Subcutaneous abdominal adipose tissue (tissue), 5 donors: ENCODE results near the gene HOXA10.

ENCODE experiments used
- H3K27ac ChIP-seq: one replicate; pipeline ENCODE4 v1.7.0; 2013; ENCODE audit warnings: low read depth, mild to moderate bottlenecking, inconsistent platforms, low read length, moderate library complexity
- H3K27me3 ChIP-seq, 5 donors: one replicate each; pipeline ENCODE4 v1.7.0; 2013; ENCODE audit warnings: low read length in 5 of 5, inconsistent platforms in 1 of 5; ENCODE audit not compliant: control insufficient read depth in 5 of 5, insufficient read depth in 4 of 5
- H3K36me3 ChIP-seq, 5 donors: one replicate each; pipeline ENCODE4 v1.7.0; 2013; ENCODE audit warnings: low read length in 5 of 5; ENCODE audit not compliant: control insufficient read depth in 5 of 5, insufficient read depth in 5 of 5
- H3K4me1 ChIP-seq, 5 donors: one replicate each; pipeline ENCODE4 v1.7.0; 2013; ENCODE audit warnings: low read length in 5 of 5, mild to moderate bottlenecking in 3 of 5, moderate library complexity in 1 of 5; ENCODE audit not compliant: control insufficient read depth in 5 of 5, insufficient read depth in 5 of 5
- H3K4me3 ChIP-seq, 5 donors: one replicate each; pipeline ENCODE4 v1.7.0; 2013; ENCODE audit warnings: low read length in 5 of 5, low read depth in 1 of 5
- H3K9ac ChIP-seq, 5 donors: one replicate each; pipeline ENCODE4 v1.7.0; 2013; ENCODE audit warnings: low read length in 5 of 5, mild to moderate bottlenecking in 4 of 5, moderate library complexity in 3 of 5
- H3K9me3 ChIP-seq, 5 donors: one replicate each; pipeline ENCODE4 v1.7.0; 2013; ENCODE audit warnings: low read length in 5 of 5; ENCODE audit not compliant: control insufficient read depth in 5 of 5
- donor health status: healthy.
- donor health status: healthy.
- donor health status: healthy.
- donor health status: healthy.
- donor health status: healthy.

Gene HOXA10

GRCh38 chr7:27185854-27186667, 11.9 kb upstream of the HOXA10 start:
- H3K4me1 ChIP-seq: peaks cover 0 to 66% (median 56%) of the 10 kb centered on the region in 5 donors
- H3K27ac ChIP-seq: no peak overlapping the region
- no peak overlapping the region for H3K9ac ChIP-seq
- no peaks in the 10 kb centered on the region for H3K36me3 ChIP-seq
- peaks cover 3 to 73% (median 68%) of the 10 kb centered on the region in 5 donors for H3K27me3 ChIP-seq
- no peaks in the 10 kb centered on the region for H3K9me3 ChIP-seq
- peak overlapping the region in 3 of 5 donors; percentile 8 to 74 (median 73) for H3K4me3 ChIP-seq

DNA sequence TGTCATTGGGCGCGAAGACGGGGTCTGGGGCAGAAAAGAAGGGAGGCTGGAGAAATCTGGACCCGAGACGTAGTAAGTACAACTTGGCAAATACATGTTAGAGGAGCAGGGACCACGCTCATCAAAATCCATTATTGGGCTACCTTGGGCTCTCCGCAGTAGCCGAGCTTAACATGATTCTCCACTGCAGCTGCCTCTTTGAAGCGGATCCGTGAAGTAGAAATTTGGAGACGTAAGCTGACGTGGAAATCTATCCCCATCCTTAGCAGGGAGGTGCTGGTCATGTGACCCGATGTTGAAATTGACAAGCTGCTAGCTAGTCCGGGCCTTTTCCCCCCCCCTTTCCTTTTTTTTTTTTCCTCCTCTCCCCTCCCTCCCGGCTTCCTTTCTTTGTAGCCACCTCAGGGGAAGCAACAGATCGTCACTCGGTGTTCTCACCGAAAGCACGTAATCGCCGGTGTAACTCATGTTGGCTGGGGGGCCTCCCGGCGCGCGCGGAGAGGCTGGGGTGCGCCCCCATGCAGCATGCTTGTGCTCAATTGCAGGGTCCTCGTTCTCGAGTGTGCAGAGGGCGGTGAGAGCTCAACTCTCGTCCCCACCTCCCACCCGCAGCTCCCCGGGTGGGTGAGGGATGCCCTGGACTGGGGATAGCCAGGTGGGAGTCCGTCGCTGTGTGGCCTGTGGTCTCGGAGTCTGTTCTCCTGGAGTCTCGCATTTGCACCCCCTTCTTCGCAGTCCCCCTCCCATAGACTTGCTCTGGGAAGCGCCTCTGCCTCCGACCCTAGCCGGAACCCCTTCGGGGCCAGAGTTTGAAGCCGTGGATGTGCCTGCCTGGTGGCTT, 11.1 kb upstream of the HOXA10 start, which contains the start of gene HOXA11:
Gene HOXA11 (minus strand): TSS at position 220 of the 841 bp plus-strand sequence. CDS start 88 bp downstream, at position 132.
- Histone ChIP-seq H3K4me1 (peaks cover 0 to 74% (median 56%) of the 10 kb centered on the region in 5 donors), H3K27me3 (peaks cover 3 to 74% (median 66%) of the 10 kb centered on the region in 5 donors), H3K36me3 (no peaks in the 10 kb centered on the region), H3K9ac (peak within 1 kb of the TSS in 3 of 5 donors; percentile 63 to 76 (median 69)), H3K4me3 (peak within 1 kb of the TSS; percentile 58 to 74 (median 70)), H3K9me3 (no peaks in the 10 kb centered on the region), H3K27ac (peak within 1 kb of the TSS; percentile 44)

DNA sequence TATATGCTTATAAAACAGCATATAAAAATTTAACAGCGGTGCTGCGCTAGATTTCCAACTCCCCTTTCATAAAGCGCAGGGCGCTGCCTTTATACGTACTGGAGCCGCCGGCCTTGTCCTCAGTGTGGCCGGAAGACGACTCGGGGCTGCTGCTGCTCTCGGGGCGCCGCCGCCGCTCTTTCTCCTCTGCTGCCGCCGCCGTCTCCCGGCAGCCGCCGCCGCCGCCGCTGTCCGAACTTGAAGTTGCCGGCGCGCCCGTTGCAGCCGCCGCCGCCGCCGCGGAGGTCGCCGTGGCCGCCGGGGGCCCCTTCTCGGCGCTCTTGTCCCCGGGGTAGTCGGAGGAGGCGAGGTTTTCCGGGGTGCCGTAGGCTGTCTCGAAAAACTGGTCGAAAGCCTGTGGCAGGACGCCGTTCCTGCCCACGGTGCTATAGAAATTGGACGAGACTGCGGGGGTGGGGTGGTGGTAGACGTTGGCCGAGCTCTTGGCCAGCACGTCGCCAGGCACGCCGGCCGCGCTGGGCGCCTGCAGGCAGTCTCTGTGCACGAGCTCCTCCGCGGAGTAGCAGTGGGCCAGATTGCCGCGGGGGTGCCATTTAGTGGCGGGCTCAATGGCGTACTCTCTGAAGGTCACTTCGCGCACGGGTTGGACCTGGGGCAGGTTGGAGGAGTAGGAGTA, 10.4 kb upstream of the HOXA10 start:
- H3K36me3 ChIP-seq: no peaks in the 10 kb centered on the region
- peak overlapping the region in 3 of 5 donors; percentile 63 to 76 (median 69) for H3K9ac ChIP-seq
- H3K27me3 ChIP-seq: peaks cover 3 to 67% (median 61%) of the 10 kb centered on the region in 5 donors
- no peaks in the 10 kb centered on the region for H3K9me3 ChIP-seq
- H3K4me1 ChIP-seq: peaks cover 2 to 79% (median 61%) of the 10 kb centered on the region in 5 donors
- H3K4me3 ChIP-seq: peak overlapping the region; percentile 58 to 74 (median 70)
- peak overlapping the region; percentile 44 for H3K27ac ChIP-seq

DNA sequence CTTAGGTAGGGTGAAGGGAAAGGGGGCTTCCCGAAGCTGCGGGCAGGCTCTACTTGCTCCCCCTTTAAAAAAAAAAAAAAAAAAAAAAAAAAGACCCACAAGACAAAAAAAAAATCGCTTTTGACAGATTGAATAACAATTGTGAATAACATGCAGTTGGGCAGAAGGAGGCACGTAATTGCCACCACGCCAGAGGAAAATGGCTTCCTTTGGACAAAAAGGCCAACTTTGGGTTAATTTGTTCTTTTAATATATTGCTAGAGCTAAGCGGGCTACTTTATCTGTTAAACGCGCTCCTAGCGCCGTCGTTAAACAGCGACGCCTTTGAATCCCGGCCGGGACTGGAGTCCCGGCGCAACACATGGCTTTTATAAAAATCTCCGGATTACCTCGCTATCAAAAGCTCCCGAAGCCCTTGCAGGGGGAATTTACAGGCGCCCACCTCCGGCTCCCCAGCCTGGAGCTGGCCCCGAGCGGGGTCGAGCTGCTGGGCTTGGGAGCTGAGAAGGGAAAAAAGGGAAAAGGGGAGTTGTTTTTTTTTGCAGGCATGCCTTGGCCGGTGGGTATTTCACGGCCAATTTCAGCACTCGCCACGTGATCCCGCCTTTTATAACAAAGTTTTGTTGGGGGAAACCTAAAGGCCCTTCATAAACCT, 9.7 kb upstream of the HOXA10 start:
- Histone ChIP-seq H3K4me1 (peaks cover 2 to 79% (median 59%) of the 10 kb centered on the region in 5 donors), H3K27ac (peak overlapping the region; percentile 44), H3K9ac (peak overlapping the region in 3 of 5 donors; percentile 63 to 76 (median 69))

DNA sequence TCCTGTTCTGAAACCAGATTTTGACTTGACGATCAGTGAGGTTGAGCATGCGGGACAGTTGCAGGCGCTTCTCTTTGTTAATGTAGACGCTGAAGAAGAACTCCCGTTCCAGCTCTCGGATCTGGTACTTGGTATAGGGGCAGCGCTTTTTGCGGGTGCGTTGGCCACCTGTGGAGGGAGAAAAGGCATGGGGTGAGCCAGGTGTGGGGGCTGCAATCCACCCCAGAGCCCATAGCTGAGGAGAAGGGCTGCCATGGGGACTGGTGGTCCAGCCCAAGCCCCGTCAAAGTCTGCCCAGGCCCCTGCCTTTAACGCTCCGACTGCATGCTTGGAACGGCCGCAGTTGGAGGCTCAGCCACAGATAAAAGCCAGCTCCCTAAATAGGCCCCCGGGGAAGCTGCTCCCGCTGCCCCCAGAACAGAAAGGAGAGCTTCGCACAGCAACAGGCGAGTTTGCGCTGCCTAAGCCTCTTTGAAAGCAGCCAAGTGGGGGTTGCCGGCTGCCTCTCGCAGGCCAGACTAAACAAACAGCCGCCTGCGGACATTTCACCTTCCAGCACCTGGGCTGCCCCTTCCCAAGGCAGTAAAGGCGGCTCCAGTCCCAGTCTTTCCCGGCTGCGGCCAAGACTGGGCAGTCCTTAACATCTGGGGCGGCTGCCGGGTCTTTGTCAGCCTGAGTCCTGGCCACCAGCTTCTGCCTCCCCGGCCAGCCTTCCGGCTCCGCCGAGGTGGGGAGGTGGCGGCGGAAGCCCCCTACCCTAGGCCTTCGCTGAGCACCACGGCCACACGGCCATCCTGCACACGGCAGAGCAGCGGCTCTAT, 9.0 kb upstream of the HOXA10 start:
- peaks cover 2 to 72% (median 59%) of the 10 kb centered on the region in 5 donors for H3K4me1 ChIP-seq
- peak overlapping the region; percentile 48 to 74 (median 70) for H3K4me3 ChIP-seq
- no peaks in the 10 kb centered on the region for H3K36me3 ChIP-seq
- no peaks in the 10 kb centered on the region for H3K9me3 ChIP-seq
- peaks cover 3 to 55% (median 47%) of the 10 kb centered on the region in 5 donors for H3K27me3 ChIP-seq
- peak overlapping the region; percentile 10 for H3K27ac ChIP-seq
- H3K9ac ChIP-seq: peak overlapping the region in 3 of 5 donors; percentile 39 to 69 (median 63)

More for the DNA sequence above, 9.7 kb upstream of the HOXA10 start:
- H3K4me3 ChIP-seq: peak overlapping the region; percentile 58 to 74 (median 70)
- no peaks in the 10 kb centered on the region for H3K9me3 ChIP-seq
- no peaks in the 10 kb centered on the region for H3K36me3 ChIP-seq
- H3K27me3 ChIP-seq: peaks cover 3 to 60% (median 54%) of the 10 kb centered on the region in 5 donors

DNA sequence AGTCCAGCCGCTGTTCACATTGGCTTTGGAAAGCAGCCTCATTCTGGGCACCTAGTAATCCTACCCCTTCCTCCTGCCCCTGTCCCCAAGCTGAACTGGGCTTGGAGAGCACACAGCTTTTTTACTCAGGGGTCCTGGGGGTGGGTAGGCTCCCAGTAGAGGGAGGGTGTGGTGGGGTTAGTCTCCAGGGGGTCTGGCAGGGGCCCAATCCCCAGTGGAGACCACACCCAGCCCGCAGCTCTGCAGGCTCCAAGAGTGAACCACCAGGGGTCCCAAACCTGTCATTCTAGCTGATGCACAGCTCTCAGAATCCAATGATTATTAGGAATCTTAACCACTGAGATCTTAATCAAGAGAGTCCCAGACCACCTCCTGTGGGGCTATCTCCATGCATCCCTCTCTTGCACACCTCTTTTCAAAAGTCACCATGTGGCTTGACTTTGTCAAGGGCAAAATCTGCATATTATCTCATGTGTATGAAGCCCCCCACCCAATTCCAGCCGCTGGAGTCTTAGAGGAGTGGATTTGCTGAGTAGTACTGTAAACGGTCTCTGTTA, 8.2 kb upstream of the HOXA10 start:
- peaks cover 2 to 75% (median 66%) of the 10 kb centered on the region in 5 donors for H3K4me1 ChIP-seq
- H3K27me3 ChIP-seq: peaks cover 3 to 48% (median 40%) of the 10 kb centered on the region in 5 donors
- H3K27ac ChIP-seq: peak overlapping the region; percentile 10
- no peaks in the 10 kb centered on the region for H3K36me3 ChIP-seq
- no peak overlapping the region for H3K9ac ChIP-seq
- H3K9me3 ChIP-seq: no peaks in the 10 kb centered on the region
- no peak overlapping the region for H3K4me3 ChIP-seq

DNA sequence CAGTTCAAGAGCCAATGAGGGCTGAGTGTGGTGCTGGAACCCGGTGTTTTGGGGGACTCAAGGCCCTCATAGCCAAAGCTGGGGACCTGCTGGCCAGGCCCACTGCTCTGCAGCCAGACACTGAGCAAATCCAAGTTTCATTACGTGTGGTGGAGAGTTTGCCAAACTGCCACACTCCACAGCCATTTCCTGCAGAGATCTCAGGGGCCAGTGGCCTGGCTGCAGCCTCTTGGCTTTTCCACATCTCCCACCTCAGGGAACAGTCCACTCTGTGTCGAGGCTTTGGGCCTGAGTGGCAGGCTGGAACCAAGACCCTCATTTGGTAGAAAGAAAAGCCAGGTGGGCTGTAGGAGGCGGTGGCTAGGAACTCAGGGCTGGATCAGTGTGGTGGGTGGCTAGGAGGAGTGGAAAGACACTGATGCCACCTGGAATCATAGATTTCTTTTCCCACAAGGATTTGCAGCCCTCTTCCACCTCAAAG, 7.7 kb upstream of the HOXA10 start:
- Histone ChIP-seq H3K27me3 (peaks cover 0 to 48% (median 35%) of the 10 kb centered on the region in 5 donors), H3K9me3 (no peaks in the 10 kb centered on the region), H3K4me3 (no peak overlapping the region), H3K4me1 (peaks cover 2 to 80% (median 71%) of the 10 kb centered on the region in 5 donors), H3K36me3 (no peaks in the 10 kb centered on the region), H3K9ac (no peak overlapping the region), H3K27ac (no peak overlapping the region)
